ENCODE results near the gene EMC6.
A peak's percentile ranks its signal among the peaks of the same experiment; 100 is the strongest.

The EMC6 gene

DNA sequence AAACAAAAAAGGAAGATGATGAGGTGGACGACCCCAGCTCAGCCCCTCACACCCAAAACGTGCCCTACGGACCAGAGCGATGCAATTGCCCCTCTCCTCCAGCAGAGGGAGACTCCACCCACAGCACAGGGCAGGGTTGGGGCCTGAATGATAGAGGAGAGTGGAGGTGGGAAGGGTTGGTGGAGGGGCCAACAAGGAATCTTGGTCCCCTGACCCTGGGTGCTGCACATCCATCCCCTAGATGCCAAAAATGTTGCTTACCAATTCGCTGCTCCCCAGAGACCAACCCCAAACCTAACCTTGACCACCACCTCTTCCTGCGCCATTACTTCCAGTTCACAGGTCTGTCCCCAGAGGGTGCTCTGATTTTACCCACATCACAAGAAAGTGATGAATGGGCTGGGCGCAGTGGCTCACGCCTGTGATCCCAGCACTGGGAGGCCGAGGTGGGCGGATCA, 14.5 kb downstream of the EMC6 start:
- DNase-seq (ENCODE audit: low read depth, low spot score) = no peak
- Histone ChIP-seq H3K4me1 (ENCODE audit: insufficient read depth, insufficient read length) (peaks cover 11% of the 10 kb centered on the region), H3K9me3 (ENCODE audit: insufficient read depth, low read length) (no peaks in the 10 kb centered on the region), H3K27me3 (ENCODE audit: insufficient read depth, insufficient read length) (no peaks in the 10 kb centered on the region), H3K9ac (ENCODE audit: insufficient read length, low read depth) (no peak overlapping the region), H3K4me3 (ENCODE audit: insufficient read length, low read depth) (no peak overlapping the region), H3K36me3 (ENCODE audit: insufficient read depth, insufficient read length, low read length) (no peaks in the 10 kb centered on the region)
- TF ChIP-seq SUZ12 (IDR thresholded peaks at IDR 0.05; ENCODE audit: extremely low read depth, insufficient read depth, insufficient read length) (no peak), ZNF274 (IDR thresholded peaks at IDR 0.05; ENCODE audit: low read depth, low read length) (no peak), YY1 (IDR thresholded peaks at IDR 0.05; ENCODE audit: insufficient read depth, insufficient read length) (no peak)

- Histone ChIP-seq H3K4me1 (ENCODE audit: insufficient read depth, insufficient read length) (peaks cover 16% of the 10 kb centered on the region), H3K36me3 (ENCODE audit: insufficient read depth, insufficient read length, low read length) (no peaks in the 10 kb centered on the region), H3K9me3 (ENCODE audit: insufficient read depth, low read length) (no peaks in the 10 kb centered on the region), H3K4me3 (ENCODE audit: insufficient read length, low read depth) (no peak overlapping the region), H3K9ac (ENCODE audit: insufficient read length, low read depth) (no peak overlapping the region), H3K27me3 (ENCODE audit: insufficient read depth, insufficient read length) (no peaks in the 10 kb centered on the region)
- no peak for DNase-seq (ENCODE audit: low read depth, low spot score)
- no peak for TF ChIP-seq SUZ12 (IDR thresholded peaks at IDR 0.05; ENCODE audit: extremely low read depth, insufficient read depth, insufficient read length)
- no peak for TF ChIP-seq YY1 (IDR thresholded peaks at IDR 0.05; ENCODE audit: insufficient read depth, insufficient read length)
- TF ChIP-seq ZNF274 (IDR thresholded peaks at IDR 0.05; ENCODE audit: low read depth, low read length) = no peak
Measured at GRCh38 chr17:3685174-3685573, 16.6 kb downstream of the EMC6 start.

DNA sequence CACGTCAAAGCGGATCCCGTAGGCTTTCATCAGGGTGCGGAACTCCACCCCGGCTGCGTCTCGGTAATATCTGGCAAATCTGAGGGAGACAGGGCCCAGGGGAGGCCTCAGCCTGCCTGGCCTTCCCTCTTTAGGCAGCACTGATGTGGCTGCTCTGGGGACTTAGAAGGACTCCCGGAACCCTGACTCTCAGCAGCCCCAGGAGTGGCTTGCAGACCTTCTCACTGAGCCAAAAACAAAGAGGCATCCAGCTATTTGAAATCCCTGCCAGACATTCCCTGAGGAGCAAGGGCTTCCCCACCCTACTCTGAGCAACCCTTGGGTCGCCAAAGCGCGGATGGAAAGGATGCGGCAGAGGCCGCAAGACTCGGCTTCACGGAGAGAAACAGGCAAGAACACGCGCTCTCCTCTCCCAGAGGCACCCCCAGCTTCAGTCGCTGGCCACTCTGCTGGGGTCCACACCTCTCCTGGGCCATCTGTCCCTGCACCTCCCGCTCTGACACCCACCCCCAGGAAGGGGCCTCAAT, 19.5 kb downstream of the EMC6 start:
- Histone ChIP-seq H3K36me3 (ENCODE audit: insufficient read depth, insufficient read length, low read length) (no peaks in the 10 kb centered on the region), H3K9me3 (ENCODE audit: insufficient read depth, low read length) (no peaks in the 10 kb centered on the region), H3K9ac (ENCODE audit: insufficient read length, low read depth) (peak overlapping the region; percentile 21), H3K4me3 (ENCODE audit: insufficient read length, low read depth) (no peak overlapping the region), H3K27me3 (ENCODE audit: insufficient read depth, insufficient read length) (no peaks in the 10 kb centered on the region), H3K4me1 (ENCODE audit: insufficient read depth, insufficient read length) (peaks cover 18% of the 10 kb centered on the region)
- DNase-seq (ENCODE audit: low read depth, low spot score) = no peak
- no peak for TF ChIP-seq ZNF274 (IDR thresholded peaks at IDR 0.05; ENCODE audit: low read depth, low read length)
- no peak for TF ChIP-seq SUZ12 (IDR thresholded peaks at IDR 0.05; ENCODE audit: extremely low read depth, insufficient read depth, insufficient read length)
- TF ChIP-seq YY1 (IDR thresholded peaks at IDR 0.05; ENCODE audit: insufficient read depth, insufficient read length) = no peak

DNA sequence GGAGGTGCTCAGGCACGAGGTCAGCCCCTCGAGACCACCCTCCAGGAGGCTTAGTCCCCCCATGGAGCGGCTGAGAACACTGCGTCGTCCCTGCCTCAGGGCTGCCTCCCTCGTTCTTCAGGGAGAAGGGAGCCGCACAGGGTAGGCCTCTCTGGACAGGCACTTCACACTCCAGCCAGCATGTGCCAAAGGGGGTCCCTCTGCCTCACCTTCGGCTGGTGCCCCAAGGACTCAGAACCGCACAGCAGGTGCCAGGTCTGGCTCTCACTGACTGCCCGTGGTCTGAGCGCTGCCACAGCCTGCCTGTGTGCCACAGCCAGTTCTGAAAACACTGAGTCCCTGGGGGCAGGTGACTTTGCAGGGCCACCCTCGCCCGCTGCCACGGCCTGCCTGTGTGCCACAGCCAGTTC, 20.2 kb downstream of the EMC6 start:
- no peak for DNase-seq (ENCODE audit: low read depth, low spot score)
- TF ChIP-seq YY1 (IDR thresholded peaks at IDR 0.05; ENCODE audit: insufficient read depth, insufficient read length) (no peak), ZNF274 (IDR thresholded peaks at IDR 0.05; ENCODE audit: low read depth, low read length) (no peak), SUZ12 (IDR thresholded peaks at IDR 0.05; ENCODE audit: extremely low read depth, insufficient read depth, insufficient read length) (no peak)
- H3K36me3 ChIP-seq (ENCODE audit: insufficient read depth, insufficient read length, low read length) = no peaks in the 10 kb centered on the region
- no peaks in the 10 kb centered on the region for H3K9me3 ChIP-seq (ENCODE audit: insufficient read depth, low read length)
- peaks cover 18% of the 10 kb centered on the region for H3K4me1 ChIP-seq (ENCODE audit: insufficient read depth, insufficient read length)
- H3K4me3 ChIP-seq (ENCODE audit: insufficient read length, low read depth) = no peak overlapping the region
- no peak overlapping the region for H3K9ac ChIP-seq (ENCODE audit: insufficient read length, low read depth)
- H3K27me3 ChIP-seq (ENCODE audit: insufficient read depth, insufficient read length) = peaks cover 2% of the 10 kb centered on the region

DNA sequence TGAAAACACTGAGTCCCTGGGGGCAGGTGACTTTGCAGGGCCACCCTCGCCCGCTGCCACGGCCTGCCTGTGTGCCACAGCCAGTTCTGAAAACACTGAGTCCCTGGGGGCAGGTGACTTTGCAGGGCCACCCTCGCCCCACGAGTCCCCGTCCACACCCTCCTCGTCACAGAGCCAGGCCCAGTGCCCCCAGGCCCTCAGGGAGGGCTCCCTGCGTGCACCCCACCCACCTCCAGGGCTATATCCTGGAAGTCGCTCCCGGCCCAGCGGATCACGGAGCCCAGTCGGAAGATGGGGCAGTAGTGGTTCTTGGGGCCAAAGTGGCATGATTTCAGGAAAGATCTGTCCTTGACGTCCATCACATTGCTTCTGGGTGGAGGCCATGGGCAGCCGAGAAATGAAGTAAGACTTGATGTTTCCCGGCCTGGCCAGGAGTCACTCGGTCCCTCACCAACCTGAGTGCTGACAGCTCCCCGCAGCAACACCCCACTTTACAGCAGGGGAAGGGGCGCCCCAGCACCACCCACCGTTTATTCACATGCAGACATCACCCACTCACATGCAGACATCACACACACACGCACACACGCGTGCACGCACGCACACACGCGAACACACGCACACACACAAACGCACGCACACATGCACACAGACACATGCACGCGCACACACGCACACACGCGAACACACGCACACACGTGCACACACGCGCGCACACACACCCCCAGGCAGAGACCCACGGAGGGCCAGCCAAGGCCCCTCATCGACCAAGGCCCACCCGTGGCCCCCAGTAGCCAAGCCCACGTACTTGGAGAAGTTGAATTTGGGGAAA, 20.9 kb downstream of the EMC6 start:
- H3K4me1 ChIP-seq (ENCODE audit: insufficient read depth, insufficient read length) = peaks cover 18% of the 10 kb centered on the region
- no peak for TF ChIP-seq SUZ12 (IDR thresholded peaks at IDR 0.05; ENCODE audit: extremely low read depth, insufficient read depth, insufficient read length)
- no peak for TF ChIP-seq YY1 (IDR thresholded peaks at IDR 0.05; ENCODE audit: insufficient read depth, insufficient read length)
- TF ChIP-seq ZNF274 (IDR thresholded peaks at IDR 0.05; ENCODE audit: low read depth, low read length) = no peak
- DNase-seq (ENCODE audit: low read depth, low spot score) = no peak
- no peak overlapping the region for H3K9ac ChIP-seq (ENCODE audit: insufficient read length, low read depth)
- no peaks in the 10 kb centered on the region for H3K9me3 ChIP-seq (ENCODE audit: insufficient read depth, low read length)
- peaks cover 8% of the 10 kb centered on the region for H3K27me3 ChIP-seq (ENCODE audit: insufficient read depth, insufficient read length)
- no peak overlapping the region for H3K4me3 ChIP-seq (ENCODE audit: insufficient read length, low read depth)
- no peaks in the 10 kb centered on the region for H3K36me3 ChIP-seq (ENCODE audit: insufficient read depth, insufficient read length, low read length)

- H3K36me3 ChIP-seq (ENCODE audit: insufficient read depth, insufficient read length, low read length) = no peaks in the 10 kb centered on the region
- H3K4me3 ChIP-seq (ENCODE audit: insufficient read length, low read depth) = no peak overlapping the region
- peaks cover 16% of the 10 kb centered on the region for H3K27me3 ChIP-seq (ENCODE audit: insufficient read depth, insufficient read length)
- no peak for DNase-seq (ENCODE audit: low read depth, low spot score)
- no peaks in the 10 kb centered on the region for H3K9me3 ChIP-seq (ENCODE audit: insufficient read depth, low read length)
- TF ChIP-seq ZNF274 (IDR thresholded peaks at IDR 0.05; ENCODE audit: low read depth, low read length) (no peak), SUZ12 (IDR thresholded peaks at IDR 0.05; ENCODE audit: extremely low read depth, insufficient read depth, insufficient read length) (no peak), YY1 (IDR thresholded peaks at IDR 0.05; ENCODE audit: insufficient read depth, insufficient read length) (no peak)
- peaks cover 18% of the 10 kb centered on the region for H3K4me1 ChIP-seq (ENCODE audit: insufficient read depth, insufficient read length)
- no peak overlapping the region for H3K9ac ChIP-seq (ENCODE audit: insufficient read length, low read depth)
Measured at GRCh38 chr17:3690094-3690715, 21.6 kb downstream of the EMC6 start.

- H3K36me3 ChIP-seq (ENCODE audit: insufficient read depth, insufficient read length, low read length) = no peaks in the 10 kb centered on the region
- no peak overlapping the region for H3K9ac ChIP-seq (ENCODE audit: insufficient read length, low read depth)
- TF ChIP-seq SUZ12 (IDR thresholded peaks at IDR 0.05; ENCODE audit: extremely low read depth, insufficient read depth, insufficient read length) = no peak
- no peak for TF ChIP-seq YY1 (IDR thresholded peaks at IDR 0.05; ENCODE audit: insufficient read depth, insufficient read length)
- TF ChIP-seq ZNF274 (IDR thresholded peaks at IDR 0.05; ENCODE audit: low read depth, low read length) = no peak
- DNase-seq (ENCODE audit: low read depth, low spot score) = no peak
- H3K27me3 ChIP-seq (ENCODE audit: insufficient read depth, insufficient read length) = peaks cover 30% of the 10 kb centered on the region
- H3K4me3 ChIP-seq (ENCODE audit: insufficient read length, low read depth) = no peak overlapping the region
- no peaks in the 10 kb centered on the region for H3K9me3 ChIP-seq (ENCODE audit: insufficient read depth, low read length)
- H3K4me1 ChIP-seq (ENCODE audit: insufficient read depth, insufficient read length) = peaks cover 18% of the 10 kb centered on the region
Measured at GRCh38 chr17:3691617-3692067, 23.0 kb downstream of the EMC6 start.

Data from NT2/D1 (cell line).